ENCODE measurements around the gene AKR1C4.
"Not testable (repeated sequence)": the region's sequence is repeated elsewhere in the genome, so short reads cannot be mapped to it uniquely, and the experiment has no call there.

The AKR1C4 gene

GRCh38 chr10:5196702-5197113 is at the start of gene AKR1C4:
AKR1C4 (plus strand) TSS chr10:5196837; CDS start chr10:5196868, 31 bp downstream.
- no peak for DNase-seq

DNA sequence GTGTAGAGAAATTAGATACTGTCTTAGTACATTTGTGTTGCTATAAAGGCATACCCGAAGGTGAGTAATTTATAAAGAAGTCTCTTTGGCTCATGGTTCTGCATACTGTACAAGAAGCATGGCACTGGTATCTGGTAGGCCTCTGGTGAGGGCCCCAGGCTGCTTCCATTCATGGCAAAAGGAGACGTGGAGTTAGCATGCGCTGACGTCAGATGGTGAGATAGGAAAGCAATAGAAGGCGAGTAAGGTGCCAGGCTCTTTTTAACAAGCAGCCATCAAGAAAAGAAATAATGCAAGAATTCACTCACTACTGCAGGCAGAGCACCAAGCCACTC is 49.8 kb upstream of the AKR1C4 start:
- DNase-seq: no peak

- no peak for DNase-seq
Measured at GRCh38 chr10:5147255-5147980, 49.2 kb upstream of the AKR1C4 start.

DNA sequence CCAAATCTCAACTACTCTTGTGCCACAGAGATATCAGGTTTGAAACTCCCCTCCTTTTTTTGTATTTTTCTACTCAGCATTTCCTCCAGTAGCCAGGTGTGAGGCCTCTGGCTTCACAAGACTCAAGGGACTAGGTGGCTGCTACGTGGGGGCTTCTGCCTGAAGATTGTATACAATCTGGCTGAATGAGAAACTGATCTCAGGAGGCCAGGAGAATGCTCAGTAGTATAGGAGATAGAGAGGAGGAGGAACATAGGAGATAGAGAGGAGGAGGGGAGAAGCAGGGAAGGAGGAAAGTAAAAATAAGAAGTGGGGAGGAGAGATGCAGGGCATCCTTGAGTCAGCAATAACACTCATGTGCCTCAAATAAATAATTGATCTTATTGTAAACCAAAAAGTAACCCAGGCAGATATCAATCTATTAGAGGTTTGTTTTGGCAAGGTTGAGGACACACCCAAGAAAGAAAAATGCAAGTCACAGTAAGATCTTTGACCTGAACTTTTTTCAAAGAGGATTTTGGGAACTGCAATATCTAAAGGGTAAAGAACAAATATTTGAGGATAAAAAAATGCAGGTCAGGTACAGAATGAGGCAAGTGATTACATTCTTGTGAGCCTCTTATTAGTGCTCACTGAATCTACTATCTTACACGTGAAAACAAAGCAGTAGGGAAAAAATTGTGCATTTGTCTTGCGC is 48.5 kb upstream of the AKR1C4 start:
- no peak for DNase-seq

DNA sequence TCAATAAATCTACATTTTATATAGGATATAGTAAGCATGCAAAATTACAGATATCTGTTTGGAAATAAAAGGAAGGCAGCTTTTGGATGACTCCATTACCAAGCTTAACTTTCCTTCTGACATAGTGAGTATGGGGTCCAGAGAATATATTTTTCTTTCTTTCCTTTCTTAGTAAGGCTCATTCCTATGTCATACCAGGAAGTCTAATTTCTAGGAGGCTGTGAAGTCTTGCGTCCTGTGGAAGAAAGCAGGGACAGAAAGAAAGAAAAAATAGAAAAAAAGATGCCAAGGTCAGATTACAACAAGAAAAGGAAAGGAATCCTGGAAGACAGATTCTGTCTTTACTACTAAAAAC is 48.0 kb upstream of the AKR1C4 start:
- DNase-seq: no peak

- DNase-seq: no peak
Measured at GRCh38 chr10:5151076-5151475, 45.6 kb upstream of the AKR1C4 start.

GRCh38 chr10:5155951-5156350 is 40.7 kb upstream of the AKR1C4 start:
- no peak for DNase-seq

DNA sequence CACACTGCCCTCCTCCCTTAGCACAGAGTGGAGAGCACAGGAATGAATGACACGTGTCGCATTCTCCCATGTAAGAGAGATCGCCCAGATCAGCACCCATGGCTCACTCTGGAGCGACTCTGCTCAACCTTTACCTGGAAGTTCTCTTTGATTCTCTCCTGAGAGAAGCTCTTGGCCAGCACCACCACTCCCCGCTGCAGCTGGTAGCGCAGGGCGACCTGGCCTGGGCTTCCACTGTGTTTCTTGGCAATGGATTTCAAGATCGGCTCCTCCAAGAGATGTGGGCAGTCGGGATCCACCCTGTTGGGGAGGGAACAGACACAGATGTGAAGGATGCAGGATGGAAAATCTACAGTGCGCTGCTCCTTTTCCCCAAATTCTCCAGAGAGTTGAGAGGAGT is 39.1 kb upstream of the AKR1C4 start:
- no peak for DNase-seq

GRCh38 chr10:5159126-5159525 is 37.5 kb upstream of the AKR1C4 start:
- DNase-seq: no peak

GRCh38 chr10:5163487-5163886 is 33.1 kb upstream of the AKR1C4 start:
- DNase-seq: no peak

- no peak for DNase-seq
Measured at GRCh38 chr10:5165738-5166137, 30.9 kb upstream of the AKR1C4 start.

GRCh38 chr10:5168897-5169420 is 27.7 kb upstream of the AKR1C4 start:
- no peak for DNase-seq

DNA sequence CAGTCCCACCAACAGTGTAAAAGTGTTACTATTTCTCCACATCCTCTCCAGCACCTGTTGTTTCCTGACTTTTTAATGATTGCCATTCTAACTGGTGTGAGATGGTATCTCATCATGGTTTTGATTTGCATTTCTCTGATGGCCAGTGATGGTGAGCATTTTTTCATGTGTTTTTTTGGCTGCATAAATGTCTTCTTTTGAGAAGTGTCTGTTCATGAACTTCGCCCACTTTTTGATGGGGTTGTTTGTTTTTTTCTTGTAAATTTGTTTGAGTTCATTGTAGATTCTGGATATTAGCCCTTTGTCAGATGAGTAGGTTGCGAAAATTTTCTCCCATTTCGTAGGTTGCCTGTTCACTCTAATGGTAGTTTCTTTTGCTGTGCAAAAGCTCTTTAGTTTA is 21.1 kb upstream of the AKR1C4 start:
- not testable (repeated sequence) for DNase-seq

DNA sequence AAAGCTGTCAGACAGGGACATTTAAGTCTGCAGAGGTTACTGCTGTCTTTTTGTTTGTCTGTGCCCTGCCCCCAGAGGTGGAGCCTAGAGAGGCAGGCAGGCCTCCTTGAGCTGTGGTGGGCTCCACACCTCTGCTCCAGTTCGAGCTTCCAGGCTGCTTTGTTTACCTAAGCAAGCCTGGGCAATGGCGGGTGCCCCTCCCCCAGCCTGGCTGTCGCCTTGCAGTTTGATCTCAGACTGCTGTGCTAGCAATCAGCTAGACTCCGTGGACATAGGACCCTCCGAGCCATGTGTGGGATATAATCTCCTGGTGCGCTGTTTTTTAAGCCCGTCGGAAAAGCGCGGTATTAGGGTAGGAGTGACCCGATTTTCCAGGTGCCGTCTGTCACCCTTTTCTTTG is 16.1 kb upstream of the AKR1C4 start:
- not testable (repeated sequence) for DNase-seq

DNA sequence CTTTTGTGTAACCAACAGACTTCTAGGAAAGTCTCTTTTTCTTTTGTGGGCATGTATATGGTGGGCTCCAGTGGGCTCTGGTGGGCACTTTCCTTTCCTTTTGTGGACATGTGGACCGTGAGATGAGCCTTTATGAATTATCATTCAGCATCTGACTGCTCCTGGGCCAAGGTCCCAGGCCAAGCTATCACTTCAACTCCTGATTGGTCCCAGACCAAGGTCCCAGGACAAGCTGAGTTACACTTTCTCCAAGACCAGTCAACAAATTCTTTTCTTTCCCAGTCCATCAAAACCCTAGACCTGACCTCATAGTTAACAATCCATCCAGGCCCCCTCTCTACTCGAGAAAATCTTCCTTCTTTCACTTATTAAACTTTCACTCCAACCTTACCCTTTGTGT is 12.7 kb upstream of the AKR1C4 start:
- DNase-seq: no peak

- DNase-seq: no peak
Measured at GRCh38 chr10:5184987-5185775, 11.5 kb upstream of the AKR1C4 start, which contains the start of gene AKR1C8. AKR1C8 (minus strand) TSS chr10:5185150; CDS start chr10:5185104, 46 bp downstream.

DNA sequence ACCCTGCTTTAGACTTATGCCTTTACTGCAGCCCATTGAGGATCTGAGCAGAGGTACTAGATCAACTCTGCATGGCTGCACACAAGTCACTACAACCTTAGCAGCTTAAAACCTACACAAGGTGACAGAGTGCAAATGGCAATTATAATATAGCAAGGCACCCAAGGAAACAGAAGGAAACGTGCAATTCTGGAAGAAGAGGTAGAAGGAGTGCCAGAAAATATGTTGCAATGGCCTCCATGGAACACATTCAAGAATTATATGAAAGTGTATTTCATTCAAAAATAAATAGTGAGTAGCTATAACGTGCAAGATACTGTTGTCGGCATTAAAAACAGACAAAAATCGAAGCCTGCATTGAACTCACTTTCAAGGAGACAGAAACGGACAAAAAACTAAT is 8.8 kb upstream of the AKR1C4 start:
- DNase-seq: no peak

GRCh38 chr10:5188358-5188757 is 8.3 kb upstream of the AKR1C4 start:
- no peak for DNase-seq

DNA sequence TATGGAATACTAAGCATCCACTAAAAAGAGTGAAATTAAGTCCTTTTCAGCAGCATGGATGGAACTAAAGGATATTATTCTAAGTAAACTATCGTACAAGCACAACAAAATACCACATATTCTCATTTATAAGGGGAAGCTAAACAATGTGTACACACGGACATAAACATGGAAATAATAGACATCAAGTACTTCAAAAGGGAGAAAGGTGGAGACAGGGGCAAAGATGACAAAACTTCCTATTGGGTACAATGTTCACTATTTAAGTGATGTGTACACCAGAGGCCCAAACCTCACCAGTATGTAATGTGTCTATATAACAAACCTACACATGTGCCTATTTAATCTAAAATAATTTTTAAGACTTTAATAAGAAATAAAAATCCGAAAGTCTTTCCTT is 2.2 kb upstream of the AKR1C4 start:
- no peak for DNase-seq

DNA sequence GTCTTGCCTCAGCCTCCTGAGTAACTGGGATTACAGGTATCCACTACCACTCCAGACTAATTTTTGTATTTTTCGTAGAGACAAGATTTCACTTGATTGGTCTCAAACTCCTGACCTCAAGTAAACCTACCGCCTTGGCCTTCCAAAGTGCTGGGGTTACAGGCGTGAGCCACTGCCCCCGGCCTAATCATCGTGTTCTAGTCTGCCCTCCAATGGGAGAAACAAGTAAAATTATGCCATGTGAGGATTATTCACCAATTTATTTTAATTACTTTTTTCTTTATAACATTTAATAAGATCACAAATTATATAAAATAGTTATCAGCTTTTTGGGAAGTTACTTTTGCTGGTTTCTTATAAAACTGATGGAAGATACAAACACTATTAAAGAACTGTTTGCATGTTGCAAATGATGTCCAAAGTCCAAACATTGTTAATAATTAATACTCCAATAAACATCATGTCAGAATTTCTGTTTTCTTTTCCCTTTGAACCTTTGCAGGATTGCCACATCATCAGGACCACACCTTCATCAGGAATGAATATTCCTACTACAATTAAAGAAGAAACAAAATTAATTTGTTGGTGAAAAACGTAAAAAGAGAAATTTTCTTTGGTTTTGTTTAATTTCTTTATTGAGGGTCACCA is 786 bp upstream of the AKR1C4 start:
- DNase-seq: no peak

DNA sequence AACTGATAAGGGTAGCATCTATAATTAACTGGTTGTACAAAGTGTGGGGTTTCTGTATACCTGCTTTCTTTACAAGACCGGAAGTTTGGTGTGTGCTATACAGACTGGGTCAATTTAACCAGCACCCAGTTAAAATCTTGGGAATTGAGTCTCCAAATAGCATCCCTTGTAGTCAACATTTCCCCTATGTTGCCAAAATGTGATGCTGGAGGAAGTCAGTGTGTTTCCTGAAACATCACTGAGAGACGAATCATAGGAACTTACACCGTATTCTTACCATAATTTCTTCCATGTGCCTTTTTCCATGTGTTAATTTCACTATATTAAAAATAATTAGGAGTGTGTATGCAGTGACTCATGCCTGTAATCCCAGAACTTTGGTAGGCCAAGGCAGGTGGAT is 1.7 kb downstream of the AKR1C4 start:
- no peak for DNase-seq

DNA sequence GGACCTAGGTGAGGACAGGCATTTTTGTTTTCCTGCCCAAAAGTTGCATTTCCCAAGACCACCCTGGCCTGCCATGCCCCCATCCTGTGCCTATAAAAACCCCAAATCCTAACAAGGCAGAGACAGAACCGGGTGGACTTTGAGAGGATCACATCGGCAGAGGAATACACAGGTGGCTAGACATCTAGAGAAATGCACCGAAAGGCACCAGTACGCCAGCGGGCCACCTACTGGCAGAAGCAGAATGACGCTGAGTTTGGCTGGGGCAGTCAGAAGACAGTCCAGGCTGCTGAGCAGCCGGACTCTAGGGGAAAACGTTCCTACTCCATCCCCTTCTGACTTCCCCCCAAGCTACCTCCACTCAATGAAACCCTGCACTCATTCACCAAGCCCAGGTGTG is 2.8 kb downstream of the AKR1C4 start:
- no peak for DNase-seq

GRCh38 chr10:5206799-5207198 is 10.2 kb downstream of the AKR1C4 start:
- DNase-seq: no peak

All from NCI-H2107 (cell line).